HUES64 (cell line): ENCODE data around the gene CEACAM5.
"Not testable (repeated sequence)": the region's sequence is repeated elsewhere in the genome, so short reads cannot be mapped to it uniquely, and the experiment has no call there.

ENCODE experiments used
- H3K27ac ChIP-seq: 2 replicates; pipeline ENCODE4 v1.7.0; 2013; ENCODE audit warnings: low read depth, low read length, inconsistent platforms
- H3K27me3 ChIP-seq: 2 replicates; pipeline ENCODE4 v1.6.1; 2013; ENCODE audit warnings: mild to moderate bottlenecking, low read length; ENCODE audit not compliant: insufficient read depth
- H3K36me3 ChIP-seq: 2 replicates; pipeline ENCODE4 v1.6.1; 2013; ENCODE audit warnings: mild to moderate bottlenecking, low read length; ENCODE audit not compliant: insufficient read depth
- H3K4me1 ChIP-seq: 2 replicates; pipeline ENCODE4 v1.6.1; 2013; ENCODE audit warnings: mild to moderate bottlenecking, low read length, moderate library complexity; ENCODE audit not compliant: insufficient read depth
- H3K4me3 ChIP-seq: 2 replicates; pipeline ENCODE4 v1.5.1; 2013; ENCODE audit warnings: mild to moderate bottlenecking, low read length, moderate library complexity
- H3K9ac ChIP-seq: 2 replicates; pipeline ENCODE4 v1.6.1; 2013; ENCODE audit warnings: mild to moderate bottlenecking, low read depth, low read length
- H3K9me3 ChIP-seq: 2 replicates; pipeline ENCODE4 v1.6.1; 2013; ENCODE audit warnings: low read depth, low read length; ENCODE audit not compliant: insufficient read depth
- WGBS: fragments of 150-250, 120-280 bp; methylation state at CpG from one replicate; pipeline ENCODE4 v1.1.7; 2013; ENCODE audit warnings: missing lambda C conversion rate; 5-methylcytosine and 5-hydroxymethylcytosine counted together

Gene CEACAM5

DNA sequence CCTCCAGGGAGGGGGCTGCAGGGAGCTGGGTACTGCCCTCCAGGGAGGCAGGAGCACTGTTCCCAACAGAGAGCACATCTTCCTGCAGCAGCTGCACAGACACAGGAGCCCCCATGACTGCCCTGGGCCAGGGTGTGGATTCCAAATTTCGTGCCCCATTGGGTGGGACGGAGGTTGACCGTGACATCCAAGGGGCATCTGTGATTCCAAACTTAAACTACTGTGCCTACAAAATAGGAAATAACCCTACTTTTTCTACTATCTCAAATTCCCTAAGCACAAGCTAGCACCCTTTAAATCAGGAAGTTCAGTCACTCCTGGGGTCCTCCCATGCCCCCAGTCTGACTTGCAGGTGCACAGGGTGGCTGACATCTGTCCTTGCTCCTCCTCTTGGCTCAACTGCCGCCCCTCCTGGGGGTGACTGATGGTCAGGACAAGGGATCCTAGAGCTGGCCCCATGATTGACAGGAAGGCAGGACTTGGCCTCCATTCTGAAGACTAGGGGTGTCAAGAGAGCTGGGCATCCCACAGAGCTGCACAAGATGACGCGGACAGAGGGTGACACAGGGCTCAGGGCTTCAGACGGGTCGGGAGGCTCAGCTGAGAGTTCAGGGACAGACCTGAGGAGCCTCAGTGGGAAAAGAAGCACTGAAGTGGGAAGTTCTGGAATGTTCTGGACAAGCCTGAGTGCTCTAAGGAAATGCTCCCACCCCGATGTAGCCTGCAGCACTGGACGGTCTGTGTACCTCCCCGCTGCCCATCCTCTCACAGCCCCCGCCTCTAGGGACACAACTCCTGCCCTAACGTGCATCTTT is 7.8 kb upstream of the CEACAM5 start:
- no peak overlapping the region for H3K27ac ChIP-seq
- H3K36me3 ChIP-seq = no peaks in the 10 kb centered on the region
- H3K9me3 ChIP-seq = no peaks in the 10 kb centered on the region
- no peak overlapping the region for H3K4me3 ChIP-seq
- H3K9ac ChIP-seq = no peak overlapping the region
- no peaks in the 10 kb centered on the region for H3K27me3 ChIP-seq
- H3K4me1 ChIP-seq = no peaks in the 10 kb centered on the region
- 79% methylated on average over 13 of the region's 13 CpGs for WGBS

DNA sequence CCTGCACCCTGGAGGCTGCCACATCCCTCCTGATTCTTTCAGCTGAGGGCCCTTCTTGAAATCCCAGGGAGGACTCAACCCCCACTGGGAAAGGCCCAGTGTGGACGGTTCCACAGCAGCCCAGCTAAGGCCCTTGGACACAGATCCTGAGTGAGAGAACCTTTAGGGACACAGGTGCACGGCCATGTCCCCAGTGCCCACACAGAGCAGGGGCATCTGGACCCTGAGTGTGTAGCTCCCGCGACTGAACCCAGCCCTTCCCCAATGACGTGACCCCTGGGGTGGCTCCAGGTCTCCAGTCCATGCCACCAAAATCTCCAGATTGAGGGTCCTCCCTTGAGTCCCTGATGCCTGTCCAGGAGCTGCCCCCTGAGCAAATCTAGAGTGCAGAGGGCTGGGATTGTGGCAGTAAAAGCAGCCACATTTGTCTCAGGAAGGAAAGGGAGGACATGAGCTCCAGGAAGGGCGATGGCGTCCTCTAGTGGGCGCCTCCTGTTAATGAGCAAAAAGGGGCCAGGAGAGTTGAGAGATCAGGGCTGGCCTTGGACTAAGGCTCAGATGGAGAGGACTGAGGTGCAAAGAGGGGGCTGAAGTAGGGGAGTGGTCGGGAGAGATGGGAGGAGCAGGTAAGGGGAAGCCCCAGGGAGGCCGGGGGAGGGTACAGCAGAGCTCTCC is 6.9 kb upstream of the CEACAM5 start:
- Histone ChIP-seq H3K4me3 (no peak overlapping the region), H3K27ac (no peak overlapping the region), H3K27me3 (no peaks in the 10 kb centered on the region), H3K36me3 (no peaks in the 10 kb centered on the region), H3K4me1 (no peaks in the 10 kb centered on the region), H3K9me3 (no peaks in the 10 kb centered on the region), H3K9ac (no peak overlapping the region)
- 55% methylated on average over 10 of the region's 10 CpGs for WGBS

DNA sequence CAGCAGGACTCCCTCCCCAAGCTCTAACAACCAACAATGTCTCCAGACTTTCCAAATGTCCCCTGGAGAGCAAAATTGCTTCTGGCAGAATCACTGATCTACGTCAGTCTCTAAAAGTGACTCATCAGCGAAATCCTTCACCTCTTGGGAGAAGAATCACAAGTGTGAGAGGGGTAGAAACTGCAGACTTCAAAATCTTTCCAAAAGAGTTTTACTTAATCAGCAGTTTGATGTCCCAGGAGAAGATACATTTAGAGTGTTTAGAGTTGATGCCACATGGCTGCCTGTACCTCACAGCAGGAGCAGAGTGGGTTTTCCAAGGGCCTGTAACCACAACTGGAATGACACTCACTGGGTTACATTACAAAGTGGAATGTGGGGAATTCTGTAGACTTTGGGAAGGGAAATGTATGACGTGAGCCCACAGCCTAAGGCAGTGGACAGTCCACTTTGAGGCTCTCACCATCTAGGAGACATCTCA is 6.2 kb upstream of the CEACAM5 start:
- H3K4me1 ChIP-seq = no peaks in the 10 kb centered on the region
- H3K27me3 ChIP-seq = no peaks in the 10 kb centered on the region

DNA sequence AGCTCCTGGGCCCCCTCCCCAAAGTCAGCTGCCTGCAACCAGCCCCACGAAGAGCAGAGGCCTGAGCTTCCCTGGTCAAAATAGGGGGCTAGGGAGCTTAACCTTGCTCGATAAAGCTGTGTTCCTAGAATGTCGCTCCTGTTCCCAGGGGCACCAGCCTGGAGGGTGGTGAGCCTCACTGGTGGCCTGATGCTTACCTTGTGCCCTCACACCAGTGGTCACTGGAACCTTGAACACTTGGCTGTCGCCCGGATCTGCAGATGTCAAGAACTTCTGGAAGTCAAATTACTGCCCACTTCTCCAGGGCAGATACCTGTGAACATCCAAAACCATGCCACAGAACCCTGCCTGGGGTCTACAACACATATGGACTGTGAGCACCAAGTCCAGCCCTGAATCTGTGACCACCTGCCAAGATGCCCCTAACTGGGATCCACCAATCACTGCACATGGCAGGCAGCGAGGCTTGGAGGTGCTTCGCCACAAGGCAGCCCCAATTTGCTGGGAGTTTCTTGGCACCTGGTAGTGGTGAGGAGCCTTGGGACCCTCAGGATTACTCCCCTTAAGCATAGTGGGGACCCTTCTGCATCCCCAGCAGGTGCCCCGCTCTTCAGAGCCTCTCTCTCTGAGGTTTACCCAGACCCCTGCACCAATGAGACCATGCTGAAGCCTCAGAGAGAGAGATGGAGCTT is 4.7 kb upstream of the CEACAM5 start:
- H3K4me3 ChIP-seq = no peak overlapping the region
- H3K36me3 ChIP-seq = no peaks in the 10 kb centered on the region
- no peak overlapping the region for H3K9ac ChIP-seq
- no peaks in the 10 kb centered on the region for H3K27me3 ChIP-seq
- H3K4me1 ChIP-seq = no peaks in the 10 kb centered on the region
- H3K27ac ChIP-seq = no peak overlapping the region
- WGBS = 80% methylated on average over 8 of the region's 8 CpGs
- no peaks in the 10 kb centered on the region for H3K9me3 ChIP-seq

More for the DNA sequence above, 6.2 kb upstream of the CEACAM5 start:
- no peaks in the 10 kb centered on the region for H3K9me3 ChIP-seq
- no peaks in the 10 kb centered on the region for H3K36me3 ChIP-seq
- H3K4me3 ChIP-seq = no peak overlapping the region
- 49% methylated on average over 3 of the region's 3 CpGs for WGBS
- no peak overlapping the region for H3K27ac ChIP-seq
- H3K9ac ChIP-seq = no peak overlapping the region

- Histone ChIP-seq H3K4me1 (no peaks in the 10 kb centered on the region), H3K9ac (no peak overlapping the region), H3K36me3 (no peaks in the 10 kb centered on the region), H3K4me3 (no peak overlapping the region), H3K27ac (no peak overlapping the region), H3K9me3 (no peaks in the 10 kb centered on the region), H3K27me3 (no peaks in the 10 kb centered on the region)
- WGBS = 69% methylated on average over 9 of the region's 10 CpGs
Observed at GRCh38 chr19:41705393-41706174, 2.8 kb upstream of the CEACAM5 start.

DNA sequence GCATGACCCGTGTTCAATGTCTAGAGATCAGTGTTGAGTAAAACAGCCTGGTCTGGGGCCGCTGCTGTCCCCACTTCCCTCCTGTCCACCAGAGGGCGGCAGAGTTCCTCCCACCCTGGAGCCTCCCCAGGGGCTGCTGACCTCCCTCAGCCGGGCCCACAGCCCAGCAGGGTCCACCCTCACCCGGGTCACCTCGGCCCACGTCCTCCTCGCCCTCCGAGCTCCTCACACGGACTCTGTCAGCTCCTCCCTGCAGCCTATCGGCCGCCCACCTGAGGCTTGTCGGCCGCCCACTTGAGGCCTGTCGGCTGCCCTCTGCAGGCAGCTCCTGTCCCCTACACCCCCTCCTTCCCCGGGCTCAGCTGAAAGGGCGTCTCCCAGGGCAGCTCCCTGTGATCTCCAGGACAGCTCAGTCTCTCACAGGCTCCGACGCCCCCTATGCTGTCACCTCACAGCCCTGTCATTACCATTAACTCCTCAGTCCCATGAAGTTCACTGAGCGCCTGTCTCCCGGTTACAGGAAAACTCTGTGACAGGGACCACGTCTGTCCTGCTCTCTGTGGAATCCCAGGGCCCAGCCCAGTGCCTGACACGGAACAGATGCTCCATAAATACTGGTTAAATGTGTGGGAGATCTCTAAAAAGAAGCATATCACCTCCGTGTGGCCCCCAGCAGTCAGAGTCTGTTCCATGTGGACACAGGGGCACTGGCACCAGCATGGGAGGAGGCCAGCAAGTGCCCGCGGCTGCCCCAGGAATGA is 1.5 kb upstream of the CEACAM5 start:
- H3K4me1 ChIP-seq = no peaks in the 10 kb centered on the region
- no peaks in the 10 kb centered on the region for H3K27me3 ChIP-seq
- peak overlapping the region; percentile 52 for H3K4me3 ChIP-seq
- H3K36me3 ChIP-seq = no peaks in the 10 kb centered on the region
- WGBS = 45% methylated on average over 26 of the region's 26 CpGs
- H3K9ac ChIP-seq = no peak overlapping the region
- no peak overlapping the region for H3K27ac ChIP-seq
- H3K9me3 ChIP-seq = no peaks in the 10 kb centered on the region

DNA sequence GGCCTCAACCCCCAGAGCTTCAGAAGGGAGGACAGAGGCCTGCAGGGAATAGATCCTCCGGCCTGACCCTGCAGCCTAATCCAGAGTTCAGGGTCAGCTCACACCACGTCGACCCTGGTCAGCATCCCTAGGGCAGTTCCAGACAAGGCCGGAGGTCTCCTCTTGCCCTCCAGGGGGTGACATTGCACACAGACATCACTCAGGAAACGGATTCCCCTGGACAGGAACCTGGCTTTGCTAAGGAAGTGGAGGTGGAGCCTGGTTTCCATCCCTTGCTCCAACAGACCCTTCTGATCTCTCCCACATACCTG is 969 bp upstream of the CEACAM5 start:
- Histone ChIP-seq H3K9ac (no peak overlapping the region), H3K27ac (no peak overlapping the region), H3K4me1 (no peaks in the 10 kb centered on the region), H3K4me3 (no peak overlapping the region), H3K9me3 (no peaks in the 10 kb centered on the region), H3K27me3 (no peaks in the 10 kb centered on the region), H3K36me3 (no peaks in the 10 kb centered on the region)
- WGBS = 62% methylated on average over 5 of the region's 5 CpGs

DNA sequence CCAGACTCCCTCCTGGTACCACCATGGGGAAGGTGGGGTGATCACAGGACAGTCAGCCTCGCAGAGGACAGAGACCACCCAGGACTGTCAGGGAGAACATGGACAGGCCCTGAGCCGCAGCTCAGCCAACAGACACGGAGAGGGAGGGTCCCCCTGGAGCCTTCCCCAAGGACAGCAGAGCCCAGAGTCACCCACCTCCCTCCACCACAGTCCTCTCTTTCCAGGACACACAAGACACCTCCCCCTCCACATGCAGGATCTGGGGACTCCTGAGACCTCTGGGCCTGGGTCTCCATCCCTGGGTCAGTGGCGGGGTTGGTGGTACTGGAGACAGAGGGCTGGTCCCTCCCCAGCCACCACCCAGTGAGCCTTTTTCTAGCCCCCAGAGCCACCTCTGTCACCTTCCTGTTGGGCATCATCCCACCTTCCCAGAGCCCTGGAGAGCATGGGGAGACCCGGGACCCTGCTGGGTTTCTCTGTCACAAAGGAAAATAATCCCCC is 505 bp upstream of the CEACAM5 start:
- no peak overlapping the region for H3K27ac ChIP-seq
- no peaks in the 10 kb centered on the region for H3K4me1 ChIP-seq
- no peak overlapping the region for H3K9ac ChIP-seq
- H3K27me3 ChIP-seq = no peaks in the 10 kb centered on the region
- no peaks in the 10 kb centered on the region for H3K36me3 ChIP-seq
- H3K4me3 ChIP-seq = no peak overlapping the region
- H3K9me3 ChIP-seq = no peaks in the 10 kb centered on the region
- whole genome bisulfite sequencing = 76% methylated on average over 5 of the region's 5 CpGs

GRCh38 chr19:41709516-41709915 is 1.1 kb downstream of the CEACAM5 start:
- not testable (repeated sequence) for H3K9me3 ChIP-seq, H3K4me1 ChIP-seq, H3K36me3 ChIP-seq, H3K9ac ChIP-seq, H3K4me3 ChIP-seq, H3K27ac ChIP-seq, H3K27me3 ChIP-seq
- 86% methylated on average over 8 of the region's 8 CpGs for WGBS

GRCh38 chr19:41709951-41710645 is 1.7 kb downstream of the CEACAM5 start:
- H3K9ac ChIP-seq = no peak overlapping the region
- no peaks in the 10 kb centered on the region for H3K36me3 ChIP-seq
- H3K27me3 ChIP-seq = no peaks in the 10 kb centered on the region
- no peak overlapping the region for H3K27ac ChIP-seq
- peaks cover 2% of the 10 kb centered on the region; the same call in 1 of the 2 replicates for H3K9me3 ChIP-seq
- no peak overlapping the region for H3K4me3 ChIP-seq
- 80% methylated on average over 8 of the region's 8 CpGs for WGBS
- no peaks in the 10 kb centered on the region for H3K4me1 ChIP-seq
